Measurements from ENCODE around the gene PRUNE2.
A peak's percentile ranks its signal among the peaks of the same experiment; 100 is the strongest.
"Not testable (repeated sequence)": the region's sequence is repeated elsewhere in the genome, so short reads cannot be mapped to it uniquely, and the experiment has no call there.

The PRUNE2 gene

GRCh38 chr9:76593961-76594735 lies 311.8 kb downstream of the PRUNE2 start:
- not testable (repeated sequence) for H3K36me3 ChIP-seq (ENCODE audit: control insufficient read depth, low read length); H3K9me3 ChIP-seq (ENCODE audit: control insufficient read depth, insufficient read depth, low read length); H3K27me3 ChIP-seq (ENCODE audit: control insufficient read depth, low read length); H3F3A ChIP-seq (ENCODE audit: control insufficient read depth, insufficient read depth); H4K20me1 ChIP-seq (ENCODE audit: control insufficient read depth, insufficient read depth, low read depth, low read length); H3K4me3 ChIP-seq (ENCODE audit: low read length); H3K27ac ChIP-seq (ENCODE audit: low read depth, low read length); H3K9me2 ChIP-seq (replicated peaks; ENCODE audit: control insufficient read depth, low read length); H3K4me2 ChIP-seq (ENCODE audit: low read length); H3K79me2 ChIP-seq (ENCODE audit: control insufficient read depth, low read length)
- H3K4me1 ChIP-seq (ENCODE audit: control insufficient read depth, low read length), result peaks cover 30% of the 10 kb centered on the region

- Histone ChIP-seq H3K9me2 (replicated peaks; ENCODE audit: control insufficient read depth, low read length) (no peaks in the 10 kb centered on the region), H3K4me1 (ENCODE audit: control insufficient read depth, low read length) (peaks cover 23% of the 10 kb centered on the region), H4K20me1 (ENCODE audit: control insufficient read depth, insufficient read depth, low read depth, low read length) (no peaks in the 10 kb centered on the region), H3K4me3 (ENCODE audit: low read length) (no peak overlapping the region), H3F3A (ENCODE audit: control insufficient read depth, insufficient read depth) (no peaks in the 10 kb centered on the region), H3K9me3 (ENCODE audit: control insufficient read depth, insufficient read depth, low read length) (no peaks in the 10 kb centered on the region), H3K27ac (ENCODE audit: low read depth, low read length) (no peak overlapping the region), H3K36me3 (ENCODE audit: control insufficient read depth, low read length) (no peaks in the 10 kb centered on the region), H3K27me3 (ENCODE audit: control insufficient read depth, low read length) (no peaks in the 10 kb centered on the region), H3K79me2 (ENCODE audit: control insufficient read depth, low read length) (no peaks in the 10 kb centered on the region), H3K4me2 (ENCODE audit: low read length) (peak overlapping the region; percentile 1; the same call in 1 of the 2 replicates)
- no peak for TF ChIP-seq EZH2phosphoT487 (IDR thresholded peaks at IDR 0.05; ENCODE audit: borderline replicate concordance, low read length)
- no peak for TF ChIP-seq CTCF (IDR thresholded peaks at IDR 0.05; ENCODE audit: low read depth, low read length, poor library complexity, severe bottlenecking)
Observed at GRCh38 chr9:76592974-76593347, 313.0 kb downstream of the PRUNE2 start.

- peaks cover 23% of the 10 kb centered on the region for H3K4me1 ChIP-seq (ENCODE audit: control insufficient read depth, low read length)
- H3K27me3 ChIP-seq (ENCODE audit: control insufficient read depth, low read length), result no peaks in the 10 kb centered on the region
- no peaks in the 10 kb centered on the region for H3K9me3 ChIP-seq (ENCODE audit: control insufficient read depth, insufficient read depth, low read length)
- no peaks in the 10 kb centered on the region for H3F3A ChIP-seq (ENCODE audit: control insufficient read depth, insufficient read depth)
- H3K27ac ChIP-seq (ENCODE audit: low read depth, low read length), result no peak overlapping the region
- H3K36me3 ChIP-seq (ENCODE audit: control insufficient read depth, low read length), result no peaks in the 10 kb centered on the region
- H3K4me3 ChIP-seq (ENCODE audit: low read length), result no peak overlapping the region
- H4K20me1 ChIP-seq (ENCODE audit: control insufficient read depth, insufficient read depth, low read depth, low read length), result no peaks in the 10 kb centered on the region
- no peaks in the 10 kb centered on the region for H3K9me2 ChIP-seq (replicated peaks; ENCODE audit: control insufficient read depth, low read length)
- TF ChIP-seq EZH2phosphoT487 (IDR thresholded peaks at IDR 0.05; ENCODE audit: borderline replicate concordance, low read length), result no peak
- no peak for TF ChIP-seq CTCF (IDR thresholded peaks at IDR 0.05; ENCODE audit: low read depth, low read length, poor library complexity, severe bottlenecking)
- H3K79me2 ChIP-seq (ENCODE audit: control insufficient read depth, low read length), result no peaks in the 10 kb centered on the region
- H3K4me2 ChIP-seq (ENCODE audit: low read length), result peak overlapping the region; percentile 1; the same call in 1 of the 2 replicates
Observed at GRCh38 chr9:76592091-76592973, 313.6 kb downstream of the PRUNE2 start.
